GM19468 (cell line): ENCODE data around the gene NXPE1.
"Not testable (repeated sequence)": the region's sequence is repeated elsewhere in the genome, so short reads cannot be mapped to it uniquely, and the experiment has no call there.

Source experiments
- ATAC-seq: cut with Tn5 transposase; IDR thresholded peaks from one replicate; pipeline ENCODE4 v1.9.1; 2021; ENCODE audit warnings: mild to moderate bottlenecking, moderate library complexity, moderate number of reproducible peaks; ENCODE audit not compliant: unreplicated experiment; ENCODE audit errors: extremely low read depth

NXPE1 gene

GRCh38 chr11:114559425-114560310 lies at the start of gene NXPE1:
NXPE1 (minus strand) TSS chr11:114559881; CDS start chr11:114551201, 8,680 bp downstream.
- no peak for ATAC-seq

- ATAC-seq, result no peak
These were observed 49.7 kb upstream of the NXPE1 start for GRCh38 chr11:114609429-114609828.

GRCh38 chr11:114608605-114609004 lies 48.9 kb upstream of the NXPE1 start:
- ATAC-seq, result not testable (repeated sequence)

- no peak for ATAC-seq
These were observed 48.2 kb upstream of the NXPE1 start for GRCh38 chr11:114607753-114608459.

- not testable (repeated sequence) for ATAC-seq
These were observed 47.1 kb upstream of the NXPE1 start for GRCh38 chr11:114606802-114607075.

GRCh38 chr11:114606003-114606801 lies 46.5 kb upstream of the NXPE1 start:
- no peak for ATAC-seq

- ATAC-seq, result no peak
These were observed 45.7 kb upstream of the NXPE1 start for GRCh38 chr11:114605370-114605769.

GRCh38 chr11:114604886-114605285 lies 45.2 kb upstream of the NXPE1 start:
- ATAC-seq, result no peak

- ATAC-seq, result no peak
These were observed 44.6 kb upstream of the NXPE1 start for GRCh38 chr11:114604179-114604813.

GRCh38 chr11:114603151-114603550 lies 43.5 kb upstream of the NXPE1 start:
- not testable (repeated sequence) for ATAC-seq

GRCh38 chr11:114598461-114598860 lies 38.8 kb upstream of the NXPE1 start:
- ATAC-seq, result no peak

GRCh38 chr11:114596175-114596919 lies 36.7 kb upstream of the NXPE1 start:
- ATAC-seq, result no peak

- no peak for ATAC-seq
These were observed 35.9 kb upstream of the NXPE1 start, which contains the start of gene NXPE4 for GRCh38 chr11:114595571-114595970. NXPE4 (minus strand) TSS chr11:114595786; CDS start chr11:114594759, 1,027 bp downstream.

- no peak for ATAC-seq
These were observed 35.0 kb upstream of the NXPE1 start for GRCh38 chr11:114594703-114595102.

GRCh38 chr11:114587398-114587953 lies 27.8 kb upstream of the NXPE1 start:
- ATAC-seq, result no peak

GRCh38 chr11:114586797-114587196 lies 27.1 kb upstream of the NXPE1 start:
- ATAC-seq, result no peak

- ATAC-seq, result no peak
These were observed 12.0 kb upstream of the NXPE1 start for GRCh38 chr11:114571712-114572111.

GRCh38 chr11:114569801-114570200 lies 10.1 kb upstream of the NXPE1 start:
- no peak for ATAC-seq

GRCh38 chr11:114566276-114566675 lies 6.6 kb upstream of the NXPE1 start:
- no peak for ATAC-seq
